ENCODE data around the gene MRPL55.

GRCh38 chr1:228070851-228071250, 38.2 kb downstream of the MRPL55 start:
- TF ChIP-seq CTCF (IDR thresholded peaks at IDR 0.05; ENCODE audit: low read length) = no peak
- no peak for TF ChIP-seq EZH2 (IDR thresholded peaks at IDR 0.05; ENCODE audit: borderline replicate concordance, low read length)

Measured in OCI-LY1 (cell line).